ENCODE results near the gene NFATC3.

NFATC3 gene

GRCh38 chr16:68200088-68200783, 115.1 kb downstream of the NFATC3 start:
- H3K36me3 ChIP-seq (ENCODE audit: low read depth) = no peaks in the 10 kb centered on the region
- ATAC-seq (ENCODE audit: low read depth) (peak; percentile 66), DNase-seq (ENCODE audit: low spot score) (no peak)
- no peak overlapping the region for H3K27ac ChIP-seq (ENCODE audit: poor library complexity, severe bottlenecking)
- H3K4me1 ChIP-seq (ENCODE audit: insufficient read depth, poor library complexity, severe bottlenecking) = peaks cover 6% of the 10 kb centered on the region
- no peaks in the 10 kb centered on the region for H3K27me3 ChIP-seq (ENCODE audit: insufficient read depth, poor library complexity, severe bottlenecking)
- no peak overlapping the region for H3K4me3 ChIP-seq (ENCODE audit: severe bottlenecking)
- H3K9me3 ChIP-seq (ENCODE audit: severe bottlenecking) = no peaks in the 10 kb centered on the region
- no peak for TF ChIP-seq CTCF (IDR thresholded peaks at IDR 0.05; ENCODE audit: poor library complexity, severe bottlenecking)

DNA sequence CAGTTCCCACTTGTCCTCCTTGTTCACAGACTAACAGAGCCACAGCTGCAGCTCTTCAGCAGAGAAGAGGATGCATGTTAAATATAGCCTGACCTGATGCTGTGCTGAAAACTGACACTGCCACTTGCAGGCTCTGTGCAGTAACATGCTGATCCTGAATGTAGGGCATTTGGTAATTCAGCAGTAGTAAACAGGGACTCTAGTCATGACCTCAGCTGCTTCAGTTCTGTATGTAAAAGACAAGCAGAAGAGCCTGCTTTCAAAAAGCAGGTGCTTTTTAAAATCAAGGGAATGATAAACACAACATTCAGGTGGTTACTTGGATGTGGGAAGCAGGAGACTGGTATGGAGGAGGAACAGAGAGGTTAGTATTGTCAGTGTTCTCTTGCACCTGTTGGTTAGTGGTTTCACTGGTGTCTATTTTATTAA, 116.9 kb downstream of the NFATC3 start:
- DNase-seq (ENCODE audit: low spot score) (no peak), ATAC-seq (ENCODE audit: low read depth) (no peak)
- Histone ChIP-seq H3K4me3 (ENCODE audit: severe bottlenecking) (no peak overlapping the region), H3K4me1 (ENCODE audit: insufficient read depth, poor library complexity, severe bottlenecking) (peaks cover 6% of the 10 kb centered on the region), H3K27ac (ENCODE audit: poor library complexity, severe bottlenecking) (no peak overlapping the region), H3K36me3 (ENCODE audit: low read depth) (no peaks in the 10 kb centered on the region), H3K27me3 (ENCODE audit: insufficient read depth, poor library complexity, severe bottlenecking) (no peaks in the 10 kb centered on the region), H3K9me3 (ENCODE audit: severe bottlenecking) (no peaks in the 10 kb centered on the region)
- TF ChIP-seq CTCF (IDR thresholded peaks at IDR 0.05; ENCODE audit: poor library complexity, severe bottlenecking) = no peak

DNA sequence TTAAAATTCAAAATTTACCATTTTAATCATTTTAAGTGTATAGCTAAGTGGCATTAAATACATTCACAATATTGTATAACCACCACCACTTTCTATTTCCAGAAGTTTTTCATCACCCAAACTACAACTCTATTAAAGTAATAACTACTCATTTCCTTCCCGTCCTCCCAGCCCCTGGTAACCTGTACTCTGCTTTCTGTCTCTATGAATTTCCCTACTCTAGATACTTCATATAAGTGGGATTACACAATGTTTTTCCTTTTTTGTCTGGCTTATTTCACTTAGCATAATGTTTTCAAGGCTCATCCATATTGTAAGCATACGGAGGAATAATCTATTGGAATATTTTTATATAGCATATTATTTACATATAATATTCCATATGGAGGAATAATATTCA, 121.1 kb downstream of the NFATC3 start:
- no peak overlapping the region for H3K27ac ChIP-seq (ENCODE audit: poor library complexity, severe bottlenecking)
- no peak for ATAC-seq (ENCODE audit: low read depth)
- no peaks in the 10 kb centered on the region for H3K36me3 ChIP-seq (ENCODE audit: low read depth)
- TF ChIP-seq CTCF (IDR thresholded peaks at IDR 0.05; ENCODE audit: poor library complexity, severe bottlenecking) = no peak
- H3K9me3 ChIP-seq (ENCODE audit: severe bottlenecking) = no peaks in the 10 kb centered on the region
- no peak for DNase-seq (ENCODE audit: low spot score)
- H3K27me3 ChIP-seq (ENCODE audit: insufficient read depth, poor library complexity, severe bottlenecking) = no peaks in the 10 kb centered on the region
- no peak overlapping the region for H3K4me3 ChIP-seq (ENCODE audit: severe bottlenecking)
- no peaks in the 10 kb centered on the region for H3K4me1 ChIP-seq (ENCODE audit: insufficient read depth, poor library complexity, severe bottlenecking)

- TF ChIP-seq CTCF (IDR thresholded peaks at IDR 0.05; ENCODE audit: poor library complexity, severe bottlenecking) = no peak
These were observed 129.6 kb downstream of the NFATC3 start for GRCh38 chr16:68214726-68215125.

GRCh38 chr16:68215302-68215701, 130.1 kb downstream of the NFATC3 start:
- DNase-seq (ENCODE audit: low spot score) (no peak), ATAC-seq (ENCODE audit: low read depth) (no peak)
- no peak for TF ChIP-seq CTCF (IDR thresholded peaks at IDR 0.05; ENCODE audit: poor library complexity, severe bottlenecking)
- no peaks in the 10 kb centered on the region for H3K9me3 ChIP-seq (ENCODE audit: severe bottlenecking)
- H3K27ac ChIP-seq (ENCODE audit: poor library complexity, severe bottlenecking) = no peak overlapping the region
- no peak overlapping the region for H3K4me3 ChIP-seq (ENCODE audit: severe bottlenecking)
- no peaks in the 10 kb centered on the region for H3K27me3 ChIP-seq (ENCODE audit: insufficient read depth, poor library complexity, severe bottlenecking)
- no peaks in the 10 kb centered on the region for H3K4me1 ChIP-seq (ENCODE audit: insufficient read depth, poor library complexity, severe bottlenecking)
- H3K36me3 ChIP-seq (ENCODE audit: low read depth) = no peaks in the 10 kb centered on the region; the same call in 1 of the 2 replicates

More at GRCh38 chr16:68214726-68215125, 129.6 kb downstream of the NFATC3 start:
- Histone ChIP-seq H3K27ac (ENCODE audit: poor library complexity, severe bottlenecking) (no peak overlapping the region), H3K4me3 (ENCODE audit: severe bottlenecking) (no peak overlapping the region), H3K27me3 (ENCODE audit: insufficient read depth, poor library complexity, severe bottlenecking) (no peaks in the 10 kb centered on the region), H3K36me3 (ENCODE audit: low read depth) (no peaks in the 10 kb centered on the region; the same call in 1 of the 2 replicates), H3K4me1 (ENCODE audit: insufficient read depth, poor library complexity, severe bottlenecking) (no peaks in the 10 kb centered on the region), H3K9me3 (ENCODE audit: severe bottlenecking) (no peaks in the 10 kb centered on the region)
- ATAC-seq (ENCODE audit: low read depth) = no peak
- DNase-seq (ENCODE audit: low spot score) = no peak

All from RWPE2 (cell line).